ENCODE results near the gene TLL2. TPM values are rescaled to one million over a fixed set of nuclear protein-coding genes. Genes with fewer than 3 reads are reported as not detected.

TLL2 gene
- polyA plus RNA-seq, 2 donors = 0.08 TPM

- H3K36me3 ChIP-seq (ENCODE audit: control insufficient read depth in 2 of 2, insufficient read depth in 2 of 2, low read length in 1 of 2) = no peaks in the 10 kb centered on the region
- H3K9me3 ChIP-seq (ENCODE audit: control insufficient read depth in 2 of 2, insufficient read depth in 1 of 2, low read depth in 1 of 2, low read length in 1 of 2) = peaks cover 0 to 2% of the 10 kb centered on the region in 2 donors
- no peak overlapping the region for H3K4me3 ChIP-seq (ENCODE audit: low read depth in 1 of 2, low read length in 2 of 2)
- 96 to 97% methylated on average over 4 of the region's 4 CpGs for WGBS, 2 donors
- no peak overlapping the region for H3K27ac ChIP-seq (ENCODE audit: low read depth in 2 of 2, low read length in 1 of 2)
- H3K4me1 ChIP-seq (ENCODE audit: control insufficient read depth in 2 of 2, insufficient read depth in 2 of 2, low read length in 1 of 2) = no peaks in the 10 kb centered on the region
- no peaks in the 10 kb centered on the region for H3K27me3 ChIP-seq (ENCODE audit: control insufficient read depth in 1 of 2, insufficient read depth in 2 of 2, low read length in 2 of 2)
Observed at GRCh38 chr10:96344178-96344577, 169.5 kb downstream of the TLL2 start.

GRCh38 chr10:96342402-96342801, 171.3 kb downstream of the TLL2 start:
- Histone ChIP-seq H3K27ac (ENCODE audit: low read depth in 2 of 2, low read length in 1 of 2) (no peak overlapping the region), H3K4me1 (ENCODE audit: control insufficient read depth in 2 of 2, insufficient read depth in 2 of 2, low read length in 1 of 2) (no peaks in the 10 kb centered on the region), H3K9me3 (ENCODE audit: control insufficient read depth in 2 of 2, insufficient read depth in 1 of 2, low read depth in 1 of 2, low read length in 1 of 2) (peaks cover 0 to 2% of the 10 kb centered on the region in 2 donors), H3K36me3 (ENCODE audit: control insufficient read depth in 2 of 2, insufficient read depth in 2 of 2, low read length in 1 of 2) (no peaks in the 10 kb centered on the region), H3K27me3 (ENCODE audit: control insufficient read depth in 1 of 2, insufficient read depth in 2 of 2, low read length in 2 of 2) (no peaks in the 10 kb centered on the region), H3K4me3 (ENCODE audit: low read depth in 1 of 2, low read length in 2 of 2) (no peak overlapping the region)
- 65 to 70% methylated on average over 4 of the region's 4 CpGs for WGBS, 2 donors

GRCh38 chr10:96341219-96342182, 172.2 kb downstream of the TLL2 start:
- 66 to 75% methylated on average over 5 of the region's 5 CpGs for WGBS, 2 donors
- Histone ChIP-seq H3K36me3 (ENCODE audit: control insufficient read depth in 2 of 2, insufficient read depth in 2 of 2, low read length in 1 of 2) (no peaks in the 10 kb centered on the region), H3K4me3 (ENCODE audit: low read depth in 1 of 2, low read length in 2 of 2) (no peak overlapping the region), H3K4me1 (ENCODE audit: control insufficient read depth in 2 of 2, insufficient read depth in 2 of 2, low read length in 1 of 2) (no peaks in the 10 kb centered on the region), H3K27ac (ENCODE audit: low read depth in 2 of 2, low read length in 1 of 2) (no peak overlapping the region), H3K27me3 (ENCODE audit: control insufficient read depth in 1 of 2, insufficient read depth in 2 of 2, low read length in 2 of 2) (no peaks in the 10 kb centered on the region), H3K9me3 (ENCODE audit: control insufficient read depth in 2 of 2, insufficient read depth in 1 of 2, low read depth in 1 of 2, low read length in 1 of 2) (peaks cover 0 to 2% of the 10 kb centered on the region in 2 donors)

GRCh38 chr10:96339956-96340904, 173.5 kb downstream of the TLL2 start:
- WGBS, 2 donors = 26 to 37% methylated on average over 7 of the region's 7 CpGs
- Histone ChIP-seq H3K36me3 (ENCODE audit: control insufficient read depth in 2 of 2, insufficient read depth in 2 of 2, low read length in 1 of 2) (no peaks in the 10 kb centered on the region), H3K9me3 (ENCODE audit: control insufficient read depth in 2 of 2, insufficient read depth in 1 of 2, low read depth in 1 of 2, low read length in 1 of 2) (no peaks in the 10 kb centered on the region), H3K27me3 (ENCODE audit: control insufficient read depth in 1 of 2, insufficient read depth in 2 of 2, low read length in 2 of 2) (no peaks in the 10 kb centered on the region), H3K27ac (ENCODE audit: low read depth in 2 of 2, low read length in 1 of 2) (no peak overlapping the region), H3K4me3 (ENCODE audit: low read depth in 1 of 2, low read length in 2 of 2) (no peak overlapping the region), H3K4me1 (ENCODE audit: control insufficient read depth in 2 of 2, insufficient read depth in 2 of 2, low read length in 1 of 2) (no peaks in the 10 kb centered on the region)

GRCh38 chr10:96339383-96339782, 174.3 kb downstream of the TLL2 start:
- Histone ChIP-seq H3K4me3 (ENCODE audit: low read depth in 1 of 2, low read length in 2 of 2) (no peak overlapping the region), H3K36me3 (ENCODE audit: control insufficient read depth in 2 of 2, insufficient read depth in 2 of 2, low read length in 1 of 2) (no peaks in the 10 kb centered on the region), H3K4me1 (ENCODE audit: control insufficient read depth in 2 of 2, insufficient read depth in 2 of 2, low read length in 1 of 2) (no peaks in the 10 kb centered on the region), H3K27me3 (ENCODE audit: control insufficient read depth in 1 of 2, insufficient read depth in 2 of 2, low read length in 2 of 2) (no peaks in the 10 kb centered on the region), H3K27ac (ENCODE audit: low read depth in 2 of 2, low read length in 1 of 2) (no peak overlapping the region), H3K9me3 (ENCODE audit: control insufficient read depth in 2 of 2, insufficient read depth in 1 of 2, low read depth in 1 of 2, low read length in 1 of 2) (no peaks in the 10 kb centered on the region)
- WGBS, 2 donors = 95 to 96% methylated on average over 4 of the region's 4 CpGs

- Histone ChIP-seq H3K4me3 (ENCODE audit: low read depth in 1 of 2, low read length in 2 of 2) (no peak overlapping the region), H3K36me3 (ENCODE audit: control insufficient read depth in 2 of 2, insufficient read depth in 2 of 2, low read length in 1 of 2) (no peaks in the 10 kb centered on the region), H3K9me3 (ENCODE audit: control insufficient read depth in 2 of 2, insufficient read depth in 1 of 2, low read depth in 1 of 2, low read length in 1 of 2) (no peaks in the 10 kb centered on the region), H3K27ac (ENCODE audit: low read depth in 2 of 2, low read length in 1 of 2) (no peak overlapping the region), H3K4me1 (ENCODE audit: control insufficient read depth in 2 of 2, insufficient read depth in 2 of 2, low read length in 1 of 2) (no peaks in the 10 kb centered on the region), H3K27me3 (ENCODE audit: control insufficient read depth in 1 of 2, insufficient read depth in 2 of 2, low read length in 2 of 2) (no peaks in the 10 kb centered on the region)
- 46 to 48% methylated on average over 5 of the region's 5 CpGs for WGBS, 2 donors
Observed at GRCh38 chr10:96338279-96338925, 175.3 kb downstream of the TLL2 start.

- 84 to 85% methylated on average over 2 of the region's 2 CpGs for WGBS, 2 donors
- no peaks in the 10 kb centered on the region for H3K36me3 ChIP-seq (ENCODE audit: control insufficient read depth in 2 of 2, insufficient read depth in 2 of 2, low read length in 1 of 2)
- no peak overlapping the region for H3K27ac ChIP-seq (ENCODE audit: low read depth in 2 of 2, low read length in 1 of 2)
- no peak overlapping the region for H3K4me3 ChIP-seq (ENCODE audit: low read depth in 1 of 2, low read length in 2 of 2)
- H3K9me3 ChIP-seq (ENCODE audit: control insufficient read depth in 2 of 2, insufficient read depth in 1 of 2, low read depth in 1 of 2, low read length in 1 of 2) = no peaks in the 10 kb centered on the region
- H3K27me3 ChIP-seq (ENCODE audit: control insufficient read depth in 1 of 2, insufficient read depth in 2 of 2, low read length in 2 of 2) = no peaks in the 10 kb centered on the region
- no peaks in the 10 kb centered on the region for H3K4me1 ChIP-seq (ENCODE audit: control insufficient read depth in 2 of 2, insufficient read depth in 2 of 2, low read length in 1 of 2)
Observed at GRCh38 chr10:96337106-96337505, 176.6 kb downstream of the TLL2 start.

- Histone ChIP-seq H3K4me1 (ENCODE audit: control insufficient read depth in 2 of 2, insufficient read depth in 2 of 2, low read length in 1 of 2) (no peaks in the 10 kb centered on the region), H3K9me3 (ENCODE audit: control insufficient read depth in 2 of 2, insufficient read depth in 1 of 2, low read depth in 1 of 2, low read length in 1 of 2) (no peaks in the 10 kb centered on the region), H3K27me3 (ENCODE audit: control insufficient read depth in 1 of 2, insufficient read depth in 2 of 2, low read length in 2 of 2) (no peaks in the 10 kb centered on the region), H3K27ac (ENCODE audit: low read depth in 2 of 2, low read length in 1 of 2) (no peak overlapping the region), H3K36me3 (ENCODE audit: control insufficient read depth in 2 of 2, insufficient read depth in 2 of 2, low read length in 1 of 2) (no peaks in the 10 kb centered on the region), H3K4me3 (ENCODE audit: low read depth in 1 of 2, low read length in 2 of 2) (no peak overlapping the region)
- WGBS, 2 donors = 35 to 40% methylated on average over 5 of the region's 5 CpGs
Observed at GRCh38 chr10:96334616-96335526, 178.9 kb downstream of the TLL2 start.
